Liver (tissue), 9 donors: ENCODE results near the gene FRMD4A. TPM values are rescaled to one million over a fixed set of nuclear protein-coding genes. Genes with fewer than 3 reads are reported as not detected.

Experiments
- DNase-seq: peaks from one replicate; pipeline ENCODE4 v3.0.0-alpha.2; 2017; ENCODE audit warnings: low spot score
- H3K27ac ChIP-seq, 2 donors: one replicate each; pipeline ENCODE4 v1.7.0; 2013; ENCODE audit warnings: inconsistent platforms in 2 of 2, low read length in 2 of 2, control low read depth in 1 of 2, low read depth in 1 of 2, mild to moderate bottlenecking in 1 of 2
- H3K27me3 ChIP-seq, 4 donors: one replicate each; pipeline versions ENCODE4 v1.6.1 to v1.7.0; 2013; ENCODE audit warnings: low read length in 3 of 4, inconsistent platforms in 1 of 4, mild to moderate bottlenecking in 1 of 4, moderate library complexity in 1 of 4; ENCODE audit not compliant: control insufficient read depth in 4 of 4, insufficient read depth in 4 of 4
- H3K36me3 ChIP-seq, 4 donors: one replicate each; pipeline versions ENCODE4 v1.6.1 to v1.7.0; 2013; ENCODE audit warnings: low read length in 3 of 4, mild to moderate bottlenecking in 3 of 4, low read depth in 1 of 4, moderate library complexity in 1 of 4; ENCODE audit not compliant: control insufficient read depth in 4 of 4, insufficient read depth in 3 of 4
- H3K4me1 ChIP-seq, 4 donors: one replicate each; pipeline versions ENCODE4 v1.6.1 to v1.7.0; 2013; ENCODE audit warnings: low read length in 3 of 4, mild to moderate bottlenecking in 3 of 4, moderate library complexity in 1 of 4; ENCODE audit not compliant: control insufficient read depth in 4 of 4, insufficient read depth in 4 of 4
- H3K4me3 ChIP-seq, 3 donors: one replicate each; pipeline versions ENCODE4 v1.6.1 to v1.7.0; 2013; ENCODE audit warnings: low read length in 3 of 3, control low read depth in 1 of 3, low read depth in 1 of 3, mild to moderate bottlenecking in 1 of 3
- H3K9ac ChIP-seq, 2 donors: one replicate each; pipeline ENCODE4 v1.7.0; 2013; ENCODE audit warnings: low read length in 2 of 2, mild to moderate bottlenecking in 2 of 2, moderate library complexity in 2 of 2, control low read depth in 1 of 2, low read depth in 1 of 2
- H3K9me3 ChIP-seq, 4 donors: one replicate each; pipeline versions ENCODE4 v1.6.1 to v1.7.0; 2013; ENCODE audit warnings: low read length in 3 of 4; ENCODE audit not compliant: control insufficient read depth in 4 of 4
- ATF3 ChIP-seq: IDR thresholded peaks from 2 replicates; pipeline ENCODE4 v1.6.1; 2016; ENCODE audit warnings: antibody characterized with exemption
- CTCF ChIP-seq: fragments of 150-350 bp; IDR thresholded peaks from 2 replicates; pipeline ENCODE4 v1.5.1; 2017; ENCODE audit warnings: improper control_type of control experiment, low read depth, low read length; ENCODE audit not compliant: missing input control
- EGR1 ChIP-seq, 2 donors: IDR thresholded peaks; 2 replicates each; pipeline ENCODE4 v1.6.1; 2016 to 2018; ENCODE audit warnings: antibody characterized with exemption in 2 of 2, low read depth in 2 of 2
- FOXA1 ChIP-seq: IDR thresholded peaks from 2 replicates; pipeline ENCODE4 v1.6.1; 2016; ENCODE audit warnings: antibody characterized with exemption
- FOXA2 ChIP-seq: IDR thresholded peaks from 2 replicates; pipeline ENCODE4 v1.6.1; 2016; ENCODE audit warnings: antibody characterized with exemption
- GABPA ChIP-seq, 2 donors: IDR thresholded peaks in 1 of 2; conservative IDR thresholded peaks in 1 of 2; 2 replicates each; pipeline ENCODE4 v1.6.1; 2016; ENCODE audit warnings: antibody characterized with exemption in 2 of 2, mild to moderate bottlenecking in 1 of 2, moderate library complexity in 1 of 2
- HNF4A ChIP-seq, 2 donors: conservative IDR thresholded peaks; 2 replicates each; pipeline ENCODE4 v1.6.1; 2016; ENCODE audit warnings: antibody characterized with exemption in 2 of 2, mild to moderate bottlenecking in 2 of 2
- HNF4G ChIP-seq: IDR thresholded peaks from 2 replicates; pipeline ENCODE4 v1.6.1; 2016; ENCODE audit warnings: antibody characterized with exemption
- JUND ChIP-seq, 2 donors: IDR thresholded peaks; 2 replicates each; pipeline ENCODE4 v1.6.1; 2016; ENCODE audit warnings: antibody characterized with exemption in 2 of 2
- MAX ChIP-seq: IDR thresholded peaks from 2 replicates; pipeline ENCODE4 v1.6.1; 2016; ENCODE audit warnings: antibody characterized with exemption
- NR2F2 ChIP-seq: IDR thresholded peaks from 2 replicates; pipeline ENCODE4 v1.6.1; 2016; ENCODE audit warnings: antibody characterized with exemption
- RAD21 ChIP-seq, 2 donors: IDR thresholded peaks; 2 replicates each; pipeline ENCODE4 v1.6.1; 2016; ENCODE audit warnings: antibody characterized with exemption in 2 of 2, mild to moderate bottlenecking in 2 of 2
- REST ChIP-seq: IDR thresholded peaks from 2 replicates; pipeline ENCODE4 v1.6.1; 2016; ENCODE audit warnings: antibody characterized with exemption, mild to moderate bottlenecking
- RXRA ChIP-seq, 2 donors: IDR thresholded peaks; 2 replicates each; pipeline ENCODE4 v1.6.1; 2017 to 2018; ENCODE audit warnings: antibody characterized with exemption in 2 of 2, mild to moderate bottlenecking in 1 of 2
- SP1 ChIP-seq: IDR thresholded peaks from 2 replicates; pipeline ENCODE4 v1.6.1; 2018; ENCODE audit warnings: antibody characterized with exemption, mild to moderate bottlenecking
- TAF1 ChIP-seq: conservative IDR thresholded peaks from 2 replicates; pipeline ENCODE4 v1.6.1; 2016; ENCODE audit warnings: antibody characterized with exemption, mild to moderate bottlenecking
- YY1 ChIP-seq: IDR thresholded peaks from 2 replicates; pipeline ENCODE4 v1.6.1; 2016; ENCODE audit warnings: antibody characterized with exemption, mild to moderate bottlenecking
- ZBTB33 ChIP-seq: IDR thresholded peaks from 2 replicates; pipeline ENCODE4 v1.6.1; 2016; ENCODE audit warnings: antibody characterized with exemption
- WGBS: extraction: QIAGEN DNeasy Blood & Tissue Kit; methylation state at CpG from one replicate; pipeline ENCODE4 v1.1.7; 2013; 5-methylcytosine and 5-hydroxymethylcytosine counted together
- polyA plus RNA-seq, 2 donors: library from polyadenylated mRNA; stranded (reverse) in 1 of 2; unstranded in 1 of 2; fragments of 200-250 nt in 1 of 2; fragments of >200 nt in 1 of 2; fragmentation: Nextera tagmentation in 1 of 2; extraction: Ambion mirVana in 1 of 2; gene quantifications; one replicate each; pipeline versions ENCODE4 v1.2.1 to v1.2.3, GENCODE V29; 2013 to 2015
- total RNA-seq, 2 donors: library from RNA; depleted of rRNA; stranded (reverse); fragments of >200 nt; gene quantifications; one replicate each; pipeline ENCODE4 v1.2.3, GENCODE V29; 2014
- donor health status: healthy.
- donor health status: healthy.
- donor health status: healthy.
- donor health status: healthy.
- donor health status: healthy.

The FRMD4A gene
- total and polyA plus RNA-seq, 4 donors, result 8.2 to 34.3 (median 13.1) TPM

GRCh38 chr10:13970236-13970956, 360.3 kb downstream of the FRMD4A start:
- Histone ChIP-seq H3K4me1 (peaks cover 0 to 2% (median 0%) of the 10 kb centered on the region in 4 donors), H3K27ac (no peak overlapping the region), H3K36me3 (no peaks in the 10 kb centered on the region), H3K4me3 (no peak overlapping the region), H3K27me3 (no peaks in the 10 kb centered on the region), H3K9ac (no peak overlapping the region), H3K9me3 (no peaks in the 10 kb centered on the region)
- no peak for DNase-seq
- TF ChIP-seq NR2F2 (no peak), FOXA1 (no peak), RXRA (IDR thresholded peaks at IDR 0.05) (no peak), JUND (IDR thresholded peaks at IDR 0.05) (no peak), MAX (no peak), FOXA2 (no peak), SP1 (no peak), GABPA (IDR thresholded peaks at IDR 0.05 in 1 of 2, conservative IDR thresholded peaks at IDR 0.05 in 1 of 2) (no peak), EGR1 (IDR thresholded peaks at IDR 0.05; ENCODE audit: low read depth in 2 of 2) (no peak), HNF4G (no peak), RAD21 (IDR thresholded peaks at IDR 0.05) (no peak), YY1 (no peak), ZBTB33 (no peak), HNF4A (conservative IDR thresholded peaks at IDR 0.05) (no peak), ATF3 (no peak), TAF1 (no peak), CTCF (no peak), REST (no peak)
- 76% methylated on average over 18 of the region's 18 CpGs for WGBS
